ENCODE measurements around the gene CACNA1C.

CACNA1C gene

DNA sequence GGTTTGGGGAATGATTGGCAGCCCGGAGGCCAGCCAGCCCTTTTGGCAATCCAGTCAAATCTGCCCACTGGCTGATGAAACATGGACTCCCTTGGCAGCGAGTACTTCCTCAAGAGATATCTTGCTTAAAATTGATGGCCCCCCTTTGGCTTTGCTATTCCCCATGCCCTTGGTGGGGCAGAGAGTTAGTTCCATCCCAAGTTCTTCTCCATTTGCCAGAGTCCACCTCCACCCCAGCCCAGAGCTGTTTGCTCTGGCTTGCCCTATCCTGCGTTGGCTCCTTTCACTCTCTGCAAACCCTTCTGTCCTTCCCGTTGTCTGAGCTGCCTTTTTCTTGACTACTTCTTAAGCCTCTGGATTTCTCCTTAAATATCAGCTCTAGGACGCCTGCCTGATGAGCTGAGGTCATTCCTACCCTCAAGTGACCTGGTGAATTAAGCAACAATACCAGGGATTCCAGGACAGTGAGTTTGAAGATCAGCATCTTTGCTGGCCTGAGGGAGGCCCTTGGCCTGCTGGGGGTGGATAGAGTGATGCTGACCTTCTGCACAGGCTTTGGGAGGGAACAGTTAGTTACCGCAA lies 212.0 kb downstream of the CACNA1C start:
- FAIRE-seq = no peak

DNA sequence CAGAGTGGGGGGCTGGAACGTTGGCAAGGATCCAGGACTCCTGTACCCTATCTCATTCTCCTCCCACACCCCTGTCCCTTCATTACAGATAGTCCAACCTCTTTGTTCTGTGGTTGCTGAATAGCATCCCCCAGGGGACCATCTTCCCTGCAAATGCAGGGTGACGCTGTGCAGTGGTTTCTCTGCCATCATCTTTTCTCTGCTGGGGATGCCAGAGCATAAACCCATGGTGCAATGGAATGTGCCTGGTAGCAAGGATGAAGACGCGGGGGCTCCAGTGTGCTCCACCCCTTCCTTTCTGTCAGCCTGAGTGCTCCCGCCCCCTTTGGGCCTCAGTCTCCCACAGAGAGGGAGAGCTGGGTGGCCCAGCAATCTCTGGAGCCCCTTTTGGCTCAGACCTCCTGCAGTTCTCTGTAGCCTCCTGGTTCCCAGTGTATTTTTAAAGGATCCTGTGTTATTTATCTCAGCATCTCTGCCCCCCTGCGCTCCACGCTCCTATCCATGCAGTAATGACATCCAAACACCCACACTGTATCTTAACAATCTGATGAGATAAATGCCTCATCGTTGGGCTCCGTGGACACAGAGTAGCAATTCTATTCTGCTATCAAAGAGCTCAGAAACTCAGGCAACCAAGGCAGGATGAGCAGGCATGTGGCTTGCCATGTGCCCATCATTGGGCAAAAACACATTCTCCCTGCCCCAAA lies 212.8 kb downstream of the CACNA1C start:
- FAIRE-seq = no peak

DNA sequence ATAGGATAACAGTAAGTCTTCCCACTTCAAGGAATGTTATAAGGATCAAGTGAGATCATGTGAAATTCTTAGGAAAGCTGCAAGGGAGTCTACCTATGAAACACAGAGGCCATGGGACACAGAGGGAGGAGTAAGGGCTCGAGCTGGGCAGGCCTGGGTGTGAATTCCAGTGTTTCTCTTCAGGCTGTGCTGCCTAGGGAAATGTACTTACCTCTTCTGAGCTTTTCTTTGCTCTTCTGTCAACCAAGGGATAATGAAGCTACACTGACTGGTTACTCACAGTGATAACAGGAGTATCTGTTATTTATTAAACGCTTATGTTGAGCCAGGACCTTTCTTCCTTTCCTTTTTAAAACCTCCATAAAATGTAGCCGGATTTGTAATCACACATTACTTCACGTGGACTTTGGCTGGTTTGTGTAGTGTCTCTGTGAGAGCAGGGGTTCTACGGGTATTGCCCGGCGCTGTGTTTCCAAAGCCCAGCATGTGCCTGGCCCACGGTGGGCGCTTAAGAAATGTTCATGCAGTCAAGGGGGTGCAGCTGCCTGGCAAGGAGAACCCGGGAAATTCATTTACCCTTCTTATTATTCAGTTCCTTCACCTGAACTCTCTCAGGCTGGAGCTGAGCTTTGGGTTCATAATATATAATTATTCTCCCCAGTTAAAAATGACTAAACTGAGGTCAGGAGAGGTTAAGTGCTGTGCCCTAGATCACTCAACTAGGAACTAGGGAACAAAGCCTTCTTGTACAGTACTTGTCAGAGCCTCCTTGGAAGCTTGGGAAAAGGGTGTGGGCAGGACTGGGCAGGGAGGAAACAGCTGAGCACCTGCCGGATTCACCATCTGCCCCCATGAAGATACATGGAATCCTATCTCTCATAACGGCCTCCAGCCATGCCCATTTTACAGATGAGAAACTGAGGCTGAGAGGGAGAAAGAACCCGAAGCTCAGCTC lies 214.2 kb downstream of the CACNA1C start:
- no peak for FAIRE-seq

DNA sequence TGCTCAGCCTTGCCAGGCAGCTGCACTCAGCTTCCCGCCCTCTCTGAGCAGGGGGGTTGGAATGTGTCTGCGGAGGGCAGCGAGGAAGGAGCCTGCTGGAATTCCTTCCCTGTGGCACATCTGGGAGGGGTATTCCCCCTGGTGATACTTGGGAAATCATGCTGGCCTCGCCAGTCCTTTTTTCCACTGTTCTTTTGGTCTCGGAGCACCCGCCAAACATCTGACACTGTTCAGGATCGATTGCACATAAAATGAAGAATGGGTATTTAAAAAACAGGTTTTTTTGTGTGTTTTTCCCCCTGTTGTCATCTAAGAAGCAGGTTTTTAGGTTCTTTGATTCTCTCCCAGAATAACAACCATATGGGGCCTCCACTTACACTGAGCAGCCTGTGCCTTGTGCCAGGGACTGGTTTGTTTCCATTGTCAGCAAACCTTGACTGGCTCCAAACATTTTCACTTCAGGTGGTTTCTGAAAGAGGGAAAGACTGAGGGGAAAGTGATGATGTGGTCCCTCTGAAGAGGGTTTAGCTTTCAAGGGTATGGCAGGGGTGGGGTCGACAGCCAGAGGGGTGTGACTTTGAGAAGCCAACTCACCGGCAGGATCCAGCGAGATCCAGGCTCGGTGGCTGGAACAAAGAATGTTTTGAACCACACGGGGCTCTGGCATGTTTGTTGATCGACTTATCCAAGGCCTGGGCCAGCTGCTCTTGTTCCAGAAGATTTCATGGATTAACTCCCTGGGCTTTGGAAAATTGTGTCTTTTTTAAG lies 215.1 kb downstream of the CACNA1C start:
- no peak for FAIRE-seq

DNA sequence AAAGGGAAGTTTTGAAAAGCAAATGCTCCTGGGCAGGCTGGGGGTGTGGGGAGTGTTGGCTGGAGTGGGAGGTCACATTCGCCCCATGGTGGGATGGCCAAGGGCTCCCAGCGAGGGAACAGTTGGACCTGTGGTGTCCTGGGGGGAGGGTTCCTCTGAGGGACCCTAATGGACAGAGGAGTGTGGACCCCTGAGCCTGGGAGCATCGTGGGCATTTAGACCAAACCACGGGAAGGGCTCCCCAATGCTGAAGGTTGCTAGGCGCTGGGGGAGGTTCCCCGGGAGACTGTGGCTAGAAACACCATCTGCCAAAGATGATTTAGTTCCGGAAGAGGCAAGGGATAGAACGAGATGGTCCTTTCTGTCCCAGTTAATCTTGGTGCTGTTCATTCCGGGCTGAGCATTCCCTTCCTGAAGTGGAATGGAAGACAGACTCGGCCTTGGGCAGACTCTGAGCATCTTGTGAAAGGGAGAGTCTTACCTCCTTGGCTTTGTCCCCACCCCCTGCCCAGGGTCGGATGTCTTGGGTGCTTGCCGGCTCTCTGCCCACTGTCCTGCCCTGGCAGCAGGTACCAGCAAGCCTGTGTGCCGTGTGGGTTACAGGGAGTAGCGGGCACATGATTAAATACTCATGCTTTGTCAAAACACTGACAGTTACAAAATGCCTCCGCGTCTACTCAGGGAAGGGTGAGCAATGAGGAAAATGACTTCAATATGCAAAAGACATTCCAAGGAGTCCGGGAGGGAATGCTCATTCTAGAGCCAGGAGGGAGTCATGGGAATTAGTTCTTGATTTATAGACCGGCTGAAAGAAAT lies 215.9 kb downstream of the CACNA1C start:
- FAIRE-seq = no peak

DNA sequence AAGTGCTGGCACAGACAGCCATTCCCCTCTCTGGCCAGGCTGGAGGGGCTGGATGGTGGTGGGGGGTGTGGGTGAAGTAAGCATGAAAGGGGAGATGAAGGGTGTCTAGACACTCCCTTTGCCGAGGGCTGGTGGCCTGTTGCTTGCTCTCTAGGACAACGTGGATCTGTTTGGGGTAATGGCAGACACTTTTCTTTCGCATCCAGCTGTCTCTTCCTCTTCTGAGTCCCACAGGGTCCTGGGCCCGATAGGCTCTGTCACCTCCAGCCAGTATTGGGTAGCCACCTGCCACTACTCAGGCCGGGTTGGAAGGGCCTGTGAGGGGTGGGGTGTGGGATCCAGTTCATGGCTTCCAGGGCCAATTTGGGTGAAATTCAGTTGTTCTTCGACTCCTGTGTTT lies 218.1 kb downstream of the CACNA1C start:
- no peak for FAIRE-seq

DNA sequence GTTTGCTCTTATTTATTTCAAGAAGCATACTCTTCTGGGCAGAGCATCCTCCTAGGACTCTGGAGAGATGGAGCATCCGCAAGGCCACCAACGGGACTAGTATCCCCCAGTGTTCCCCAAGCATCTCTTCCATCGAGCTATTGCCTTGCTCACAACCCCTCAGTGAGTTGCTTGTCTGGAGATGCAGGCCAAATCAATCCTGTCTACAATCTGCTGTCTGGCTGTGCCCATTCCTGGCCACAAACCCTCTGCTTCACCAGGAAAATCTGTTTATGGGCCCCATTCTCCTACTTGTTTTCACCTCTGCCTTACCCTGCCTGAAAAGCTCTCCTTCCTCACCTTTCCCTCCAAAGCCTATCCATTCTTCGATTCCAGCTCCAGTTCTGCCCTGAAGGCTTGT lies 219.2 kb downstream of the CACNA1C start:
- FAIRE-seq = no peak

DNA sequence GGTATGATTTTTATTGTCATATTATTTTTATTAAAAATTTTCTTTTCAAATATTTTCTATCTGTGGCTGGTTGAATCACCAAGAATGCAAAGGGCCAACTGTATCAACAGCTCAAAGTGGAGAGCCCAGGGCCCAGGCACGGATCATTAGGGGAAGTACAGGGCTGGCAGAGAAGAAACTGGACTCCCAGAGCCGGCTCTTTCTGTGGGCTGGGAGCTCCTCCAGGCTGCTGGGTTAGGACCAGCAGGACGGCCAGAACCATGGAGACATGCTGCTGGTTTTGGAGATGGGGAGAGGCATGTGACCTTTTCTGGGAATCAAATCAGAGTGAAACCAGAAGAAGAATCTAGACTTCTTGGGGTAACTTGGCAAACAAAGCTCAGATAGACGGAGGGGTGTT lies 220.5 kb downstream of the CACNA1C start:
- no peak for FAIRE-seq

DNA sequence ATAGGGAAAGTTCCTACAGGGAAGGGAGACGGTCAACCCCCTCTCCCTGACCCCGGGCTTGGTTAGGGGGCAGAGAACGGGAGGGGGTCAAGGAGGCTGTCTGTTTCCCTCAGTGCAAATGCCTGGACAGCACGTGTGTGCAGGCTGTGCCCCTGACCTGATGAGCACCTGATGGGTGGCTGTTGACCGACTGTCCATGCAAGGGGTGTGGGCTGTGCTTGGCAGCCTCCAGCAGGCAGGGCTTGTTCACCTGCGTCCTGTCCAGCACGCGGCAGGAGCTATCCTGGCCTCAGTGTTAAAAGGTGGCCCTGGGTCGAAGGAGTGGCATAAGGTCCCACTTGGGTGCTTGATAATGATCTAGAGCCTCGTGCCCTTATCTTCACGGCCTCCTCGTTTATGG lies 221.0 kb downstream of the CACNA1C start:
- FAIRE-seq = no peak

DNA sequence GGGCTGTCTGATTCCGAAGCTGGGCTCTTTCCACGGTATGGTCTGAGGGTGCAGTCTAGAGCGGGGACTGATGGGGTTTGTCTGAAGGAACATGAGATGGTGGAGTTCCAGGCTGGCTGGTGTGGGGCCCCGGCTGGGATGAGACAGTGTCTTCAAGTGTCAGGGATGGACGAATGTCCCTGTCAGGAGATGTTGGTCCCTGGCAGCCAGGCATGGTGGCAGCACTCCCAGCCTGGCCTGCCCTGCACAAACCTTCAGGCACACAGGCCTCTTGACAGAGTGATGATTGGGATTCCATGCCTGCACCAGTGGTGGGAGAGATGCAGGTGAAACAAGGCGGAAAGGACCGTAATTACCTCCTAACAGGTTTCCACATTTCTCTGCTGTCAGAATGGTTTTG lies 221.9 kb downstream of the CACNA1C start:
- no peak for FAIRE-seq

DNA sequence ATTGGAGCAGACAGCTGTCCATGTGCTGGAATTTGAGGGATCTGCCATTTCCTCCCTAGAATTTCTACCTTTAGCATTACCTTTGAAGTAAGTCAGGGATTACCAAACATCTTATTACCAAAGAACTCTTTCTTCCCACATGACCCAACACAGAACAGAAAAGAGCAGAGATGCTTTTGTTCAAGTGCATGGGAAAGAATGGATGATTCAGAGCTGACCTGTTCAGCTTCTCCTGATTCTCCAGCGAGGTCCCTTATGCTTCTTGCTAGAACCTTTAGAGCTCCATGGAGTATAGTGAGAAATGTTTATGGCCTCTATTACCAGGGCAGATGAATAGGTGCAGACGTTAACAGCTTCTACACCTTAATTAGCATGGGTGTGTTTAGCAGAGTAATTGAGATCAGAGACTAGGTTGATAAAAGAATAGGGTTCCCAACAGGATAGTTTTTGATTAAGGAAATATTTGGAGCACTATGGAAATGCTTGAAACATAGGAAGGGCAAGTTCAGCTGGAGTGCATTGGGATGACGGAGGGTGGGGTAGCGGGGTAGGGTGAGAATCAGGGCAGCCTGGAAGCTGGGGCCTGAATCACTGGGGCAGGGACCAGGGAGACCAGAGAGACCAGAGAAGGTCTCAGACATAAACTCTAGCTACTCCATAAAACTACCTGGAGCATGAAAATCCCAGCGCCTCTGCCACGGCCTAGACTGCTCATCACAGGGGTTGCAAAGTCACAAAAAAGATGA lies 223.7 kb downstream of the CACNA1C start:
- no peak for FAIRE-seq

DNA sequence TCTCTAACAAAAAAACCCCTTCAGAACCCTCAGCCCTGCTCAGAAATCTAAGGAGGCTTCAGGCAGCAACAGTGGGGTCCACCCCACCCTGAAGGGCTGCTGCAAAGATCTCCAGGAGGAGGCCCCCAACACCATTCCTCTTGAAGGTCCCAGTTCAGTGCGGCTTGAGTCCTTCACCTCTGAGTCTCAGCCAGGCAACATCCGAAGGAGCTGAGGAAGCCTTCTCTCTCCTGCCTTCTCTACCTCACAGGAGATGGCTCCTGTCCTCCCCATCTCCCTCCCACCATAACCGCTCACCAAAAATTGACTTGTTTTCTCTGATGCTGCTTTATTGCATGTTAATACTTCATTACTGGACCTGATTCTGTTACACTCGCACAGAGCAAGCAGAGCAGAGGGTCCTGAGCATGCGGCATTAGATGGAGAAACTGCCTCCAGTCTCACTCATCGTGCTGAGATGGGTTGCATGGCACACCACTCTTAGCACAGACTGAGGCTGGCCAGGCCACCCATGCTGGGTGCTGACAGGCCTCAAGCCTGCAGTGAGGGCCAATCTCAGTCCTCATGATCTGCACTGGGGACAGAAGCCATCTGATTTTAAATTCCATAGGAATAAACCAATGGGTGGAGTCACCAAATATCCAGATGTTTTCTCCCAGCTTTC lies 224.8 kb downstream of the CACNA1C start:
- FAIRE-seq = no peak

DNA sequence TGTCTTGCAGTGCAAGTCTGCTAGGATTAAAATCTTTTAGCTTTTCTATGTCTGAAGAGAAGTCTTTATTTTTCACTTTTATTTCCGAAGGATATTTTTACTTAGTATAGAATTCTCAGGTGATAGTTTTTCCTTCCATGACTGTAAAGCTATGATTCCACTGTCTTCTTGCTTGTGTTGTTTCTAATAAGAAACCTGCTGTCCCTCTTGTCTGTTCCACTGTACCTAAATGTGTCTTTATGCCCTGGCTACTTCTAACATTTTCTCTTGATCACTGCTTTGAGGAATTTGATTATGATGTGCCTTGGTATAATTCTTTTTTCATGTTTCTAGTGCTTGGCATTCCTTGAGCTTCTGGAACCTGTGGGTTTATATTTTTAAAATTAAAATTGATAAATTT lies 228.7 kb downstream of the CACNA1C start:
- FAIRE-seq = no peak

DNA sequence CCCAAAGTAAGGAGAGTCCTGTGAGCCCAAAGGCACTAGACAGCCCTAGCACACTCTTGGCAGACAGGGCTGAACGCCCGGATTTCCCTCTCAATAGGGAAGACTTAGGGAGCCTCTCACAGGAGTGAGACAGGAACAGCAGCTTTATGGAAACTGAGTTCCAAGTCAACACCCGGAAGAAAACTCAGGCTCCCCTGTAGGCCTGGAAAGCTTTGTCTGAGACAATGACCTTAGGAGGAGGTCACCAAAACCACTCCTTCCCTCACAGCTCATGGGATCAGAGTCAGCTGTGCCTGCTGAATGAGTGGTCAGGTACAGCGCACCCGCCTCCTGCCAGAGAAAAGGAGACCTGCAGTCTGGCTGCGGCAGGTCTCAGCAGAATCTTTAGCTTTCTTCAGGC lies 229.5 kb downstream of the CACNA1C start:
- FAIRE-seq = no peak

DNA sequence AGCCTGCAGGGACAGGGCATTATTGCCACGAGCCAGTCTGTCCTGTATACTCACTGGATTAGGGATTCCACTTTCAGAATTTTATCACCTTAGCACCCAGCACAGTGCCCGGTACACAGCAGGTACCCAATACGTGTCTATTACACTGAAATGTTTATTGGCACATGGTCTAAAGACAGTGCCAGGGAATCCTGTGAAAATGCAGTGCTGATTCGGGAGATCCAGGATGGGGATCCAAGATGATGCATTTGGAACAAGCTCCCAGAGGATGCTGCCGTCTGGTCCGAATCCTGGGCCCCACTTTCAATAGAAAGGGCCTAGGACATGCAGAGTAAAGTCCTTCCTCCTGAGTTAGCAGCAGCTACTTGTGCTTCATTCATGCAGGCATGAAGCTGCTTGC lies 230.7 kb downstream of the CACNA1C start:
- no peak for FAIRE-seq

DNA sequence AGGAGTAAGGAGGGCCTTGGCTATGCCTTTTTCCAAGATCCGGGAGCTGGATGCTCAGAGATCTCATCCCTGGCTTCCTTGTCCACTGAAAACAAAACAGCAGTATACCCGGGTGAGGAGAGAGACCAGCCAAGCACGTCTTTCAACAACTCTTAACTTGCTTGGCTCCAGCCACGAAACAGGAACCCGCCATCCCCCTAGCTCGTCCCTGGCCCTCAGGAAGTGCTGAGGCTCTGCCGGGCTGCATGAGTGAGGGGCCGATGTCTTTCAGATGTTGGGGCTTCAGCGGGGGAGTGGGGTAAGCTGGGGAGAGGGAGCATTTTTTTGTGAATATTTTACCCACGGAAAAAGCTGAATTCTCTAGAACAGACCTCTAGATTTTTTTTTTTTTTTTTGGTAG lies 231.1 kb downstream of the CACNA1C start:
- no peak for FAIRE-seq

DNA sequence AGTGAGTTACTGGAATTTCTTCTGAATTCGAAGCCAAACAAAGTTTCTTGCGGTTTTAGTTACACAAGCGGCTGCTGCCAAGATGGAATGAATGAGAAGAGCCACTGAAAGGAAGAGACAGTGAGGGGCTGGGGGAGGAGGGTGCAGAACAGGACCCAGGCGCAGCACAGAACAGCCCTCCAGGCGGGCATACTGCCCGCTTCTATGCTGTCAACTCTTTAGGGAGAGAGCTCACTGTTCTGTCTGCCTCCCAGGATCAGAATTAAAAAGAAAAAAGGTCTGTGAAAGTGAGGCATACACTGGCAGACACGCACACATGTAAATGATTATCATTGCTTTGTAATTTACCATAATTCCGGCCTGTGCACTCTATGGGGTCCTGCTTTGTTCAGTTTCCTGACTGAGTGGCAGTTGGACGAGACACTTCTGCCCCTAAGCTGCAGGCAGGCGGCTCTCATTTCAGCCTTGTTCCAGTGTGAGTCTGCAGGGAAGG lies 231.6 kb downstream of the CACNA1C start:
- FAIRE-seq = no peak

DNA sequence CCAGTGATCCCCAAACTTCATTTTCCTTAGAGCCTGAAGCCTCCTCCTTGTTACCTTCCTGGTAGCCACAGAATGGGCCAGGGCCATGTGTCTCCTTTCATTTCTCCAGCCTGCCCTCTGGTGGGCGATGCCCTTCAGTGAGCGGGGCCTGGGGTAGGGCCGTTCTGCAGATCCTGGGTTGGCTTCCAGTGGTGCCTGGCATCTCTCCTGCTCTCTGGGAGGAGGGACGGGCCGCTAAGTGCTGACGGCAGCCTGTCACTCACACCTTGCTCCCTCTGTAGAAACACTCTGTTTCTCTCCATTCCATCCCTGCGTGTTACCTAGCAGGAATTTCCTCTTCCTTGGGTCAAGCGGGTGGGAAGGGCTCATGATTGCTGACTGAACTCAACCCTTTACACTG lies 232.1 kb downstream of the CACNA1C start:
- FAIRE-seq = no peak

DNA sequence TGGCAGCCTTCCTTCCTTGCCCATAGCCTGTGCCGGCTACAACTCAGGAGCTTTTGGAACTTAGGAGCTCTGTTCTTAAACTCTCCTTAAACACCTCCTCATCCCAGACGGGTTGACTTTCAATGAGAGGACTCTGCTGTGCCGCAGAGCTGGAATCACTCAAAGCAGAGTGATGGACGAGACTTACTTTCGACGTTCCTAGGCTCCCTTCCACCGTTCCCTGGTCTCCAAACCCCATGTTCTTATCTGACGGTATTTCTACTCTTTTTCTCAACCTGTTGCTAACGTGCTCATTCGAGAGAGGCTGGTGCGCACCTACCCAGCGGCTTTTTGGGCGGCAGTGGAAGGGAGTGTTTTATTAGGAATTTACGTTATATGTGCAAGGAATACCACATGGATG lies 232.7 kb downstream of the CACNA1C start:
- FAIRE-seq = no peak

DNA sequence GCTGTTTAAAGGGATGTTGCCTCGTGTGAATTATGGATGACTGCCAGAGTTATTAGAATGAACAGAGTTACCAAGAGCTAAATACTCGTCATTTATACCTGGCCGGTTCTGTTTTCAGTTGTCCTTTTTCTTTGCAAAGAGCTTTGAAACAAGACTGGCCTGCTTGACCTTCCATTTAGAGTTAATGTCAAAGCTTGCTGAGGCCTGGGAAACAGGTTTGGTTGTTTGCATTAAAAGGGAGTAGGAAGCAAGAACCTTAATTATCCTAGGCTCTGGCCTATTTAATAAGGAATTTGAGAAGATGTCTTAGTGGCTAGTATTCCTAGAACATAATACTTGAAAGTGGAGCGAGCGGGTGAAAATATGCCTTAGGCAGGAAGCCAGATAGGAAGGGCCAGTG lies 233.3 kb downstream of the CACNA1C start:
- FAIRE-seq = no peak
